ENCODE data around the gene CD151.
A peak's percentile ranks its signal among the peaks of the same experiment; 100 is the strongest.

DNA sequence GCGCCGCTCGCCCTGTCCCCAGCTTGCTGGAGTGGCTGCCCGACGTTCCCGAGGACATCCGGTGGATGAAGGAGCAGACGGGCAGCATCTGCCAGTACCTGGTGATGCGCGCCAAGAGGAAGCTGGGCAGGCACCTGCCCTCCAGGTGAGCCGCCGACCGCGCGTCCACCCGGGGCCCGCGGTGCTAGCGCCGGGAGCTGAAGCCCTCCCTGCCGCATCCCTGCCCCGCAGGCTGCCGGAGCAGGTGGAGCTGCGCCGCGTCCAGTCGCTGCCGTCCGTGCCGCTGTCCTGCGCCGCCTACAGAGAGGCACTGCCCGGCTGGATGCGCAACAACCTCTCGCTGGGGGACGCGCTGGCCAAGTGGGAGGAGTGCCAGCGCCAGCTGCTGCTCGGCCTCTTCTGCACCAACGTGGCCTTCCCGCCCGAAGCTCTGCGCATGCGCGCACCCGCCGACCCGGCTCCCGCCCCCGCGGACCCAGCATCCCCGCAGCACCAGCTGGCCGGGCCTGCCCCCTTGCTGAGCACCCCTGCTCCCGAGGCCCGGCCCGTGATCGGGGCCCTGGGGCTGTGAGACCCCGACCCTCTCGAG, 8.4 kb upstream of the CD151 start:
- TF ChIP-seq POLR2A (IDR thresholded peaks at IDR 0.05) (no peak), CTCF (IDR thresholded peaks at IDR 0.05 in 8 of 11, conservative IDR thresholded peaks at IDR 0.05 in 3 of 11) (no peak), POLR2AphosphoS5 (IDR thresholded peaks at IDR 0.05) (peak in 2 of 3 donors; percentile 6 to 22)

Measured in spleen (tissue), 7 donors.